Osteocyte (in vitro differentiated cells): Measurements from ENCODE around the gene ZSWIM8. TPM values are rescaled to one million over a fixed set of nuclear protein-coding genes. Genes with fewer than 3 reads are reported as not detected.

Experiments used
- DNase-seq: peaks from one replicate; pipeline ENCODE4 v3.0.0; 2021; ENCODE audit warnings: mixed read lengths; ENCODE audit not compliant: unreplicated experiment; ENCODE audit errors: extremely low spot score
- H3K27ac Mint-ChIP-seq: one replicate; pipeline ENCODE4 v1.8.0; 2021; ENCODE audit warnings: mild to moderate bottlenecking, mixed read lengths; ENCODE audit not compliant: unreplicated experiment
- H3K27me3 Mint-ChIP-seq: one replicate; pipeline ENCODE4 v1.8.0; 2021; ENCODE audit warnings: mixed read lengths; ENCODE audit not compliant: unreplicated experiment
- H3K36me3 Mint-ChIP-seq: one replicate; pipeline ENCODE4 v1.8.0; 2021; ENCODE audit warnings: mixed read lengths; ENCODE audit not compliant: unreplicated experiment
- H3K4me1 Mint-ChIP-seq: one replicate; pipeline ENCODE4 v1.8.0; 2021; ENCODE audit warnings: mixed read lengths; ENCODE audit not compliant: unreplicated experiment
- H3K4me3 Mint-ChIP-seq: one replicate; pipeline ENCODE4 v1.8.0; 2021; ENCODE audit warnings: mild to moderate bottlenecking, moderate library complexity, mixed read lengths; ENCODE audit not compliant: unreplicated experiment
- H3K9me3 Mint-ChIP-seq: one replicate; pipeline ENCODE4 v1.8.0; 2021; ENCODE audit warnings: mixed read lengths; ENCODE audit not compliant: unreplicated experiment
- total RNA-seq: library from RNA; stranded (reverse); gene quantifications from 2 replicates; pipeline ENCODE4 v1.2.1, GENCODE V29; 2021
- TF ChIP-seq, protein P1 (sequence below): fragments of 200-600 bp; sonication (generic); IDR thresholded peaks from 2 replicates; pipeline ENCODE4 v1.5.0; 2021; ENCODE audit warnings: antibody characterized with exemption, mild to moderate bottlenecking, moderate library complexity

ZSWIM8 gene
- total RNA-seq, 1 donor from 2014 or later: 186 TPM

DNA sequence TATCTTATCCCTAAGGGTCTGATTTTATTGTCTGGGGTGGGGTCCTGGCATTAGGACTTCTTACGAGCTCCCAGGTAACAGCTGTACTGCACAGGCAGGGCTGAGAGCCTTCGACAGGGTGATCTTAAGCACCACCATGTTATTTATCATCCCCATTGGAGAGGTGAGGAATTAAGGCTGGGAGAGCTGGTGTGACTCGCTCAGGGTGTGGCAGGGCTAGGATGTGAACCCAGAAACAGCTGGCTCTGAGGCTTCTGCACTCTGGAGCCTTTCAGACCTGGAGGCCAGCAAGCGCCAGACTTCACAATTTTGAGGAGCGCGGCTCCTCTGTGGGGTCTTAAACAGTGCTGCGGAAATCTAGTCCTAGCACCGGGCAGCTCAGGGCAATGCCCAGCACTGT, 53.4 kb downstream of the ZSWIM8 start:
- no peak for DNase-seq
- Mint-ChIP-seq H3K4me1 (no peaks in the 10 kb centered on the region), H3K4me3 (no peak overlapping the region)

DNA sequence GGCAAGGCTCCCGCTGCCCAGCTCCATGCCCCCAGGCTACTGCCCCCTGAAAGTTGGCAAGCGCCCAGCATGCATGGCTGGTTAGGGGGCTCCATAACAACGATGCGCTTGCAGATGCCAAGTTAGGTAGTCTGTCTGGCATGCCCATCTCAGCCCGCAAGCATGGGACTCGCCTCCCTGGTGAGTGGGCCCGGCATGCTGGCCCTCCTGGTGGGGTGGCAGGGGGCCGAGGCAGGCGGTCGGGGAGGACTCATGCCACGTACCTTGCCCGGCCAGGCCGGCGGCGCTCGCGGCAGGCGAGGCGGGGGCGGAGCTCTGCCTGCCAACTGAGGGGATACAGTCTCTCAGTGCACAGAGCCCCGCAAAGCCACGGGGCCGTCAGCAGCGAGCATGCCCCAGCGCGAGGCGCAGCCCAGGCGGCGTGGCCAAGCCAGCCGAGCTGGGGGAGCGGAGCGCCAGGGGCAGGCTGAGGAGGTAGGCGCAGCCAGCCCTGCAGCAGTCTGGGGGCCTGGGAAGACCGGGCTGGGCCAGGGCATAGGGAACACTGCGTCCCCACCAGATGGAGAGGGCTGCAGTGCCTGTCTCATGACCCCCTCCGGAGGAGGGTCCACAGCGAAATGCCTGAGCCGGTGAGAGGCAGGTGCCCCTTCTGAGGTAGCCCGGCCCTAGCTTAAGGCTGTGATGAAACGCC, 54.0 kb downstream of the ZSWIM8 start:
- no peak for DNase-seq
- Mint-ChIP-seq H3K9me3 (no peaks in the 10 kb centered on the region), H3K4me3 (no peak overlapping the region)

More for the DNA sequence above, 53.4 kb downstream of the ZSWIM8 start:
- H3K36me3 Mint-ChIP-seq: peaks cover 47% of the 10 kb centered on the region
- no peak overlapping the region for H3K27ac Mint-ChIP-seq
- no peaks in the 10 kb centered on the region for H3K9me3 Mint-ChIP-seq
- TF ChIP-seq, protein P1, sequence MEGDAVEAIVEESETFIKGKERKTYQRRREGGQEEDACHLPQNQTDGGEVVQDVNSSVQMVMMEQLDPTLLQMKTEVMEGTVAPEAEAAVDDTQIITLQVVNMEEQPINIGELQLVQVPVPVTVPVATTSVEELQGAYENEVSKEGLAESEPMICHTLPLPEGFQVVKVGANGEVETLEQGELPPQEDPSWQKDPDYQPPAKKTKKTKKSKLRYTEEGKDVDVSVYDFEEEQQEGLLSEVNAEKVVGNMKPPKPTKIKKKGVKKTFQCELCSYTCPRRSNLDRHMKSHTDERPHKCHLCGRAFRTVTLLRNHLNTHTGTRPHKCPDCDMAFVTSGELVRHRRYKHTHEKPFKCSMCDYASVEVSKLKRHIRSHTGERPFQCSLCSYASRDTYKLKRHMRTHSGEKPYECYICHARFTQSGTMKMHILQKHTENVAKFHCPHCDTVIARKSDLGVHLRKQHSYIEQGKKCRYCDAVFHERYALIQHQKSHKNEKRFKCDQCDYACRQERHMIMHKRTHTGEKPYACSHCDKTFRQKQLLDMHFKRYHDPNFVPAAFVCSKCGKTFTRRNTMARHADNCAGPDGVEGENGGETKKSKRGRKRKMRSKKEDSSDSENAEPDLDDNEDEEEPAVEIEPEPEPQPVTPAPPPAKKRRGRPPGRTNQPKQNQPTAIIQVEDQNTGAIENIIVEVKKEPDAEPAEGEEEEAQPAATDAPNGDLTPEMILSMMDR: no peak
- no peaks in the 10 kb centered on the region for H3K27me3 Mint-ChIP-seq

DNA sequence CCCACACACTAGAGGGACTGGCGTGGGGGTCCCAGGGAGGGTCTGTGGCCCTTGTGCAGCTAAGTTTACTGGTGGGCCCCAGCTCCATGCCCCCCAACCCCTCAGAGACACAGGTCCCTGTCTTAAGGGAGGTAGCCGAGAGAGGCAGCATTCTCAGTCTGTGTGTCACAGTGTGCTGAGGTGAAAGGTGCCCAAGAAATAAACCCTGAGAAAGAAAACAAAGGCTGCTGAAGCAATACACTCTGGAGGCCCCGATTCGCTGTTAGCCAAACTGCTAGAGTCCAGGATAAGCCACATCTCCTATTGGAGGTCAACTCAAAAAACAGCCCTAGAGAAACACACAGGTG, 54.6 kb downstream of the ZSWIM8 start:
- H3K27me3 Mint-ChIP-seq: no peaks in the 10 kb centered on the region
- no peak for DNase-seq
- H3K9me3 Mint-ChIP-seq: no peaks in the 10 kb centered on the region
- H3K36me3 Mint-ChIP-seq: peaks cover 38% of the 10 kb centered on the region
- no peak overlapping the region for H3K27ac Mint-ChIP-seq
- H3K4me1 Mint-ChIP-seq: no peaks in the 10 kb centered on the region
- H3K4me3 Mint-ChIP-seq: no peak overlapping the region
- TF ChIP-seq, protein P1: no peak

More for the DNA sequence above, 54.0 kb downstream of the ZSWIM8 start:
- Mint-ChIP-seq H3K4me1 (no peaks in the 10 kb centered on the region), H3K27me3 (no peaks in the 10 kb centered on the region), H3K27ac (no peak overlapping the region), H3K36me3 (peaks cover 44% of the 10 kb centered on the region)
- TF ChIP-seq, protein P1: no peak

DNA sequence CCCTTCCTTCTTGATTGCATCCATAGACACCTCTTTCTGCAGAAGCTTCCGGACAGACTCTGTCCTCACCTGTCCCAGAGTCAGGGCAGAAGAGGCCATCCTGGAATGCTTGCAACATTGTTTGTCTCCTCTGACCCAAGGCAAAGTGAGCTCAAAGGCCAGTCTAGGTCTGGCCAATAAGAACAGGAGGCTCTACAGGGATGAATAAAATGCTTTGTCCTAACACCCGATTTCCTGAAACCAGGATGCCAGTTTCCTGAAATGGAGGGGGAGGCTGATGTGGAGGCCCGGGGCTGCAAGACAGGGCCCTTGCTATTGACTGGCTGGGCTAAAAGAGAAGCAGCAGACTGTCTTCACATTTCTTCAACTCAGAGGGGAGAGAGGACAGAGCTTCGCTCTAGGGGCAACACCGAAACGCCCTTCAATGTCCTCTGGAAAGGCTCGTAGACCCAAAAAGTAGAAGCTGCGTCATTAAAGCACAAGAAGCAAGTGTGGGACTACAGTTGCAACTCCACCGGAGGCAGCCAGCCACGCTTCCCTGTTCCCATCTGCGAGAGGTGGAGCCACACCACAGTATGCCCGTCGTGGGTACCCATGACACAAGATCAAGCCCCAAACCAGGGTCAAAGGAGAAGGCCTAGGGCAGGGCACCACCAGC, 55.1 kb downstream of the ZSWIM8 start:
- H3K9me3 Mint-ChIP-seq: no peaks in the 10 kb centered on the region
- TF ChIP-seq, protein P1: no peak
- no peak overlapping the region for H3K4me3 Mint-ChIP-seq
- no peak for DNase-seq
- H3K27me3 Mint-ChIP-seq: no peaks in the 10 kb centered on the region
- H3K27ac Mint-ChIP-seq: no peak overlapping the region
- H3K4me1 Mint-ChIP-seq: no peaks in the 10 kb centered on the region
- peaks cover 38% of the 10 kb centered on the region for H3K36me3 Mint-ChIP-seq

DNA sequence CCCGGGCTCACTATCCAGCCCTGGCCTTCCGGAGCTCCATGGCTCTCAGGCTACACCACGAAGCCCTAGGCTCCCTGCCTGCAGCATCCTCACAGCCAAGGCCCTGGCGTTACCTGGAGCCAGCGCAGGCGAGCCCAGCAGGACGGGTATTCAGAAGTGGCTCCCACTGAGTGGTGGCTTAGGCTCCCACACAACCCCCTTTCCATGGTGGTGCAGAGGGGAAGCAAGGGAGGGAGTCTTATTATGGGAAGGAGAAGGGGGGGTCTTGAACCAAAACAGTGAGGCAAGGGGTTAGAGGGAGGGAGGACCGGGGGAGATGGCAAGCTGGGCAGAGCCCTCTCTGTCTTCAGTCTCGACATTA, 55.6 kb downstream of the ZSWIM8 start:
- Mint-ChIP-seq H3K4me1 (no peaks in the 10 kb centered on the region), H3K36me3 (peaks cover 39% of the 10 kb centered on the region), H3K9me3 (no peaks in the 10 kb centered on the region), H3K4me3 (no peak overlapping the region), H3K27ac (no peak overlapping the region), H3K27me3 (no peaks in the 10 kb centered on the region)
- no peak for DNase-seq
- TF ChIP-seq, protein P1: no peak
